T-helper 1 cell treated with Interleukin-12 subunit alpha and Interleukin-12 subunit beta and Interleukin-4 antibody, amounts not matched to agents 30 μg/mL and 1 μg/mL, for 36 hours (primary cell): ENCODE results near the gene GUCD1.
"Not testable (repeated sequence)": the region's sequence is repeated elsewhere in the genome, so short reads cannot be mapped to it uniquely, and the experiment has no call there.

Source experiments
- H3K27ac Mint-ChIP-seq: one replicate; pipeline ENCODE4 v1.8.0; 2021; ENCODE audit warnings: mild to moderate bottlenecking, mixed read lengths
- H3K27me3 Mint-ChIP-seq: one replicate; pipeline ENCODE4 v1.8.0; 2021; ENCODE audit warnings: low read depth, mixed read lengths
- H3K36me3 Mint-ChIP-seq: one replicate; pipeline ENCODE4 v1.8.0; 2021; ENCODE audit warnings: low read depth, mixed read lengths
- H3K4me1 Mint-ChIP-seq: one replicate; pipeline ENCODE4 v1.8.0; 2021; ENCODE audit warnings: low read depth, mixed read lengths
- H3K4me3 Mint-ChIP-seq: one replicate; pipeline ENCODE4 v1.8.0; 2021; ENCODE audit warnings: mild to moderate bottlenecking, moderate library complexity, mixed read lengths
- H3K9me3 Mint-ChIP-seq: one replicate; pipeline ENCODE4 v1.8.0; 2021; ENCODE audit warnings: mixed read lengths

Gene GUCD1

DNA sequence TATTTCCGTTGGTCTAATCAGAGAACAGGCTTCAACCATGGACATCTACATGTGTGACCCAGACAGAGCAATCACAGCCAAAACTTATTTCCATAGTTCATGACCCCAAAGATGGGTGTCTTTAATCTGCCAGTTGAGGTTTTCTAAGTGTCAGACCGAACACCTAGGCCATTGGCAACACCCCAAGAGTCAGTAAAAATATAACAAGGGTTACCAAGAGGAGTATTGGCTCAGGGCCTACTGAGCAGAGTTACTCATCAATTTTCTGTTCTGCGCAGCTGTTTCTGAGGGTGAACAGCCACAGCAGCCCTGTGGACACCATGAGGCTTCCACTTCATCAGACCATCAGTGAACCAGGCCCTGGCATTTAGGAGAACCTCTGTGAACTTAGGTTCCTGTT, 18.8 kb downstream of the GUCD1 start:
- H3K36me3 Mint-ChIP-seq, result peaks cover 13% of the 10 kb centered on the region
- no peaks in the 10 kb centered on the region for H3K9me3 Mint-ChIP-seq
- H3K4me3 Mint-ChIP-seq, result no peak overlapping the region
- H3K27ac Mint-ChIP-seq, result no peak overlapping the region
- no peaks in the 10 kb centered on the region for H3K27me3 Mint-ChIP-seq
- H3K4me1 Mint-ChIP-seq, result no peaks in the 10 kb centered on the region

DNA sequence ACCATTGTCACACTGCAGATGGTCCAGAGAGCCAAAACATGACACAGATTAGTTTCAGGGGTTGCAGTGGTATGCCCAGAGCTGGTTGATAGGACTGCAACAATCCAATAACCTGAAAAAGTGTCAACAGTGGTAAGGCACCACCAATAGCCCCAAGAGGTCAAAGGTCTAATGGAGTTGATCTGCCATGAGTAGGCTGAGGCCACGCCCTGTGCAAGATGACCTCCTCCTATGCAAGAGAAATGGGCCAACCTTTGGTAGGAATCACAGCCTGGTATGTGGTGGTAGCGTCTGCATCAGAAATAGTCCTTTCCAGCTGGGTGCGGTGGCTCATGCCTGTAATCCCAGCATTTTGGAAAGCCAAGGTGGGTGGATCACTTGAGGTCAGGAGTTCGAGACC, 19.6 kb downstream of the GUCD1 start:
- Mint-ChIP-seq H3K27ac (no peak overlapping the region), H3K36me3 (peaks cover 7% of the 10 kb centered on the region), H3K4me3 (no peak overlapping the region), H3K27me3 (no peaks in the 10 kb centered on the region), H3K4me1 (no peaks in the 10 kb centered on the region), H3K9me3 (no peaks in the 10 kb centered on the region)

DNA sequence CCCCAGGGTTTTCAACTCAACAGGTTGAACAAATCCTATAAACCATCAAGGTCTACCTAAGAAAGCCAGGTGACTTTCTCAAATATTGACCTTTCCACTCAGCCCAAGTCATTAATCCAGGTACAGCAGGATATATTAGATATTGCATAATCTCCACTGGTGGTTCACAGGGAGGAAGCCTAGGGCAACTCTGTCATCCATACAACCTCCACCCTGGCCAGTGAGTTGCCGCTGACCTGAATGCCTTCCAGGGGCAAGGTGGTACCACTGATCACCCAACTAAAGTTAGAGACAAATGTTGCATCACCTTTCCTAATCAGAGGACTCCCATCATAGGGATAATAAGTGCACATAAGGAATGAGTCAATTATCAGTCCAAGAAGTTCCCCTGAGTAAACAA, 22.9 kb downstream of the GUCD1 start:
- no peak overlapping the region for H3K27ac Mint-ChIP-seq

DNA sequence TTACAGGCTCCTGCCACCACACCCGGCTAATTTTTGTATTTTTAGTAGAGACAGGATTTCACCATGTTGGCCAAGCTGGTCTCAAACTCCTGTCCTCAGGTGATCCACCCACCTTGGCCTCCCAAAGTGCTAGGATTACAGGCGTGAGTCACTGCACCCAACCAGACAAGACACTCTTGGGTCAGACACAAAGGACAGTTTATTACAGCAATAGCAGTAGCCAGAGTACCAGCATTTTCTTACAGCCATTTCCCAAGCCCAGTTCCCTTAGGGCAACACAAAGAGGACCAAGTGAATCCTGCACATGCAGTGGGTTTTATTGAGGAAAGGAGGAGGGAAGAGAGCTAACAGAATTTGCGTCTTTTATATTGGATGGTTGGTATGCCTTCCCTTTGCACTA, 24.0 kb downstream of the GUCD1 start:
- H3K27me3 Mint-ChIP-seq, H3K27ac Mint-ChIP-seq, H3K36me3 Mint-ChIP-seq, H3K9me3 Mint-ChIP-seq, H3K4me3 Mint-ChIP-seq, H3K4me1 Mint-ChIP-seq: not testable (repeated sequence)

More for the DNA sequence above, 22.9 kb downstream of the GUCD1 start:
- no peak overlapping the region for H3K4me3 Mint-ChIP-seq
- no peaks in the 10 kb centered on the region for H3K27me3 Mint-ChIP-seq
- H3K36me3 Mint-ChIP-seq, result no peaks in the 10 kb centered on the region
- no peaks in the 10 kb centered on the region for H3K4me1 Mint-ChIP-seq
- no peaks in the 10 kb centered on the region for H3K9me3 Mint-ChIP-seq

DNA sequence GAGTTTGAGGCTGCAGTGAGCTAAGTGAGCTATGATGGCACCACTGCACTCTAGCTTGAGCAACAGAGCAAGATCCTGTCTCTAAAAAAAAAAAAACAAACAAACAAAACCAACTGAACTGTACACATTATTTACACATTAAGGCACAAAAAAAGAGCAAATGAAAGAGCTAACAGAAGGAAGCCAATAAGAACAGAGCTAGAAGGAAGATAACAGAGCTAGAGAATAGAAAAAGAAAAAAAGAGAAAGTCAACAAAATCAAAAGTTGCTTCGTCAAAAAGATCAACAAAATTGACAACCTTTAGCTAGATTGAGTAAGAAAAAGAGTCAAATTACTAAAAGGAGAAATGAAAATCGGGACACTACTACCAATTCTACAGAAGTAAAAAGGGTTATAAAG, 25.0 kb downstream of the GUCD1 start:
- H3K27ac Mint-ChIP-seq, result no peak overlapping the region
- no peaks in the 10 kb centered on the region for H3K9me3 Mint-ChIP-seq
- peaks cover 6% of the 10 kb centered on the region for H3K4me1 Mint-ChIP-seq
- no peaks in the 10 kb centered on the region for H3K36me3 Mint-ChIP-seq
- H3K4me3 Mint-ChIP-seq, result no peak overlapping the region
- no peaks in the 10 kb centered on the region for H3K27me3 Mint-ChIP-seq

DNA sequence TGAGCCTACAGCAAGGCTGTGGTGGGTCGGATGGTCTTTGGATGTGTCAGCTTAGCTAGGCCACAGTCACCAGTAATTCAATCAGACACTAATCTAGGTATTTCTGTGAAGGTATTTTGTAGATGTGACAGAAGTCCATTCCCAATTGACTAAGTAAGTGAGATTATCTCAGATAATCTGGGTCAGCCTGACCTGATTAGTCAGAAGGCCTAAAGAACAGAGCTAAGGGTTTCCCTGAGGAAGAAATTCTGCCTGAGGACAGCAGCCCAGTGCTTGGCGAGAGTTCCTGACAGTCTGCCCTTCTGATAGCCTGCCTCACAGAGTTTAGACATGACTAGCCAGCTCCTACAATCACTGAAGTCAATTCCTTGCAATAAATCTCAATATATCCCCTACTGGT, 28.7 kb downstream of the GUCD1 start:
- Mint-ChIP-seq H3K36me3 (no peaks in the 10 kb centered on the region), H3K9me3 (no peaks in the 10 kb centered on the region), H3K4me3 (no peak overlapping the region), H3K4me1 (peaks cover 9% of the 10 kb centered on the region), H3K27me3 (no peaks in the 10 kb centered on the region), H3K27ac (no peak overlapping the region)

DNA sequence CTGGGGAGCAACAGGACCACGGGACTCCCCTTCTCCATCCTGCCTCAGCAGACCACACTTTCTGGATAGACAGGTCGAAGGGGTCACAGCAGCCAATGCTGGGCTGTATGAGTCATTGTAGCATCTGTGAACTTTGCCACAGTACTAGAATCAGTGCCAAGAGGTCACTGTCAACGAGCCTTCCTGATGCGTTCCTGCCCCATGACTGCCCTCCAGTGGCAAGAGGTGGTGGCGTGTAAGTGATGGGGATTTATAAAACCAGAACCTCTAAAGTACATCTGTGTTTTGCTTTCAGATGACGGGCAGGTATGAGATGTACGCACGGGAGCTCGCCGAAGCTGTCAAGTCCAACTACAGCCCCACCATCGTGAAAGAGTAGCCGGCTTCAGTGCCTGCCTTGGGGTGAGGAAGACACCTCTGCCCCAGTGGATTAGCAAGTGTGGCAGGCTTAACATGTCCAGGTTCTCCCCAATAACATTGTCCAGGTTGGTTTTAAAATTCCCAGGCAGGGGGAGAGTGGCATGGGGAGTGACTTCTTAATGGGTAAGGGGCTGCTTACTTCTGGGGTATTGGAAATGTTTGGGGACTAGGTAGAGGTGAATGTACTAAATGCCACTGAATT, 29.4 kb downstream of the GUCD1 start:
- Mint-ChIP-seq H3K27ac (no peak overlapping the region), H3K27me3 (no peaks in the 10 kb centered on the region), H3K4me3 (no peak overlapping the region), H3K4me1 (peaks cover 9% of the 10 kb centered on the region), H3K9me3 (no peaks in the 10 kb centered on the region), H3K36me3 (no peaks in the 10 kb centered on the region)

DNA sequence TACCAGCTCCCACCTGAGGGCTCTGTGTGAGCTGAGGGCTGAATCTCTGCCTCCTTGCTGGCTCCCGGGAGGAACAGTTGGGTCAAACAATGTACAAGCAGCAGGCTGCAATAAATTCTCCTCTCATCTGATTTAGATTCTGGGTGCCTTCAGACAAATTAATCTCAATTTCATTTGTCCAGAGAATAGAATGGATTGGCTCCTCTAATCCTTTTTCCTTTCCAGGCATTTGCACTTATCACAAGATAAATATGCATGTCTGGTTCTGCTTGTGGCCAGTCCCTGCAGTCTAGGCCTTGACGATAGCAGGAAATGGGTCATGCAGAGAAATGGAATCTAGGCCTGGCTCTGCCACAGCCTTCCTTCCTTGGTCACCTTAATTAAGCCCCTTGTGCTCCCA, 31.1 kb downstream of the GUCD1 start:
- Mint-ChIP-seq H3K4me1 (peaks cover 9% of the 10 kb centered on the region), H3K36me3 (no peaks in the 10 kb centered on the region), H3K9me3 (no peaks in the 10 kb centered on the region), H3K27me3 (no peaks in the 10 kb centered on the region), H3K27ac (no peak overlapping the region), H3K4me3 (no peak overlapping the region)

DNA sequence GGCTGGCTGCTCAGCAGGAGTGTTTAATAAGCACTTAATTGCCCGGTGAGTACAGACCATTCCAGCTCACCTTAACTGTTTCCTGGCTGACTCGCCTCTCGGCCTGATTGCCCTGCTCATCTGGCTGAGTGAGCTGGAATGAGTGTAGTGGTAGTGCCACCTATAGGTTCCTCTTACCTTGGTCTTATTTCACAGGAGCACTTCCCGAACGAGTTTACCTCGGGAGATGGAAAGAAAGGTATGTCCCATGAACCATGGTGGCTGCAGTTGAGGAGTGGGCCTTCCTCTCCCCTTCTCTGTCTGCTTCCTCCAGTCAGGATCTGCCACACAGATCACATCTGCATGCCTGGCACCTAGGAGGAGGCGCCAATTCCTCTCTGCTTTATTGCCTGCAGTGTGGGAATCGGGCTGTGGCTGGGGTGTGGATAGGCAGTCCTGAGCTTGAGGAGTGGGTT, 33.1 kb downstream of the GUCD1 start:
- Mint-ChIP-seq H3K4me1 (peaks cover 10% of the 10 kb centered on the region), H3K36me3 (no peaks in the 10 kb centered on the region), H3K9me3 (no peaks in the 10 kb centered on the region), H3K27ac (no peak overlapping the region), H3K4me3 (no peak overlapping the region), H3K27me3 (peaks cover 5% of the 10 kb centered on the region)

DNA sequence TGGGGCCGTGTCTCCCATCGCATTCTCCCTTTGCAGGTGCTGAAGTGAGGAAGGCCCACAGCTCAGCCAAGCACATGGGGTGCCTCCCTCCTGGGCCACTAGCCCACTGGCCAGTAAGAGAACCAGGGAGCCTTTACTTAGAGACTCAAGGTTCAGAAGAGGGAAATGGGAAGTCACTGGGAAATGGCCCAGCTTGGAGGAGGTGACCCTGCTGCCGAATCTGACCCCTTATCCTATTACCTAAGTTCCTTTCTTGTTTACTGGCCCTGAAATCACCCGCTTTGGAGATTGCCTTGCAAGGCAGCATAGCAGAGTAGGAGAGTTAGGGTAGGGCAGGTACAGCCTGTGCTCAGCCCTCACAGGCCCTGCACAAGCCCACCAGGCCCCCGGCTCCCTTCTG, 35.4 kb downstream of the GUCD1 start:
- Mint-ChIP-seq H3K27ac (no peak overlapping the region), H3K36me3 (no peaks in the 10 kb centered on the region), H3K9me3 (no peaks in the 10 kb centered on the region), H3K4me1 (peaks cover 6% of the 10 kb centered on the region), H3K27me3 (peaks cover 5% of the 10 kb centered on the region), H3K4me3 (no peak overlapping the region)

DNA sequence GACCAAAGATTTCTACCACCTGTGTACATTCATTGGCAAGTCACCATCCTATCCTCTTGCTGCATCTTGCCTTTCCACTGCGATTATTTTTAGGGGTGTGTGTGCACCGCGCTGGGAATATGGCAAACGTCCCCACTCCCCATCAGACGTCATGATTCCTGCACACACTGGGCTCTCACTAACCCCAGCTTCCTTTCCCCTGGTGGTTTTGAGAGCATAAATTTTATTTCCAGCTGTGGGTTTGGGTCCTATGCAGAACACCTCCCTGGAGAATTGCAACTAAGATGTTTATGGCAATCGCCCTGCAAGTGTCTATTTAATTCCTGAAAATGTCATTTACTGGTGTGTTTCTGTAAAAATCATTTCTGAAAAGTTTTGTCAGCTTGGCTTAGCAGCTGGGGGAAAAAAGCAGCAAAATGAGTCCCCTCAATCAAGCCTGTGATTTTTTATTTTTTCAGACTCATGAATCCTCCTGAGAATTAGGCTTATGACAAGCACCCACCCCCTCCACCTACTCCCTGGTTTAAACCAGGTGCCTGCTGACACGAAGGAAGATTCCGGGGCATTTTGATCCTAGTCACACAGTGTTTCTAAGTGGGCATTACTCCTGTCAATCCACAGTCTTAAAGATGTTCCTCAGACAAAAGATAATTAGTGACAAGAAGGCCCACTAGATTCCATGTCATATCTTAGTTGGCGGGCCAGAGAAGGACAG, 36.0 kb downstream of the GUCD1 start:
- Mint-ChIP-seq H3K27ac (no peak overlapping the region), H3K36me3 (no peaks in the 10 kb centered on the region), H3K4me1 (peaks cover 6% of the 10 kb centered on the region), H3K4me3 (no peak overlapping the region), H3K27me3 (peaks cover 5% of the 10 kb centered on the region), H3K9me3 (no peaks in the 10 kb centered on the region)

DNA sequence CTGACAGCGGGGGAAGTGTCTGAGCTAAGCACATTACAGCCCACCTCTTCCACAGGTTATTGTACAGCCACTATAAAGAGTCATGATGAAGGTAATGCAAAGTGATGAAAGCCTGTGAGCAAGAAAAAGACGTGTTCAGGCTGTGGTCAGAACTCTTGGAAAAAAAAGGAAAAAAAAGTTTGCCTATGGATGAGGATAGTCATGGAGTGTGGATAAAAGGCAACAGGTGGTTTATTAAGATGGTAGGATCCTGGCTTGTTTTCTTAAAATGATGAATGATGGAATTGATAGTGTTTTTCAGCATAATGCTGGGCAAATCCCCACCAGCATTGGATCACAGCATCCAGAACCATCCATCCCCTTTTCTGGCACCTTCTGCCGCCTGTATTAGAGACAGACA, 36.7 kb downstream of the GUCD1 start:
- H3K4me1 Mint-ChIP-seq, result peaks cover 6% of the 10 kb centered on the region
- H3K27me3 Mint-ChIP-seq, result peaks cover 10% of the 10 kb centered on the region
- H3K27ac Mint-ChIP-seq, result no peak overlapping the region
- no peaks in the 10 kb centered on the region for H3K36me3 Mint-ChIP-seq
- H3K9me3 Mint-ChIP-seq, result no peaks in the 10 kb centered on the region
- H3K4me3 Mint-ChIP-seq, result no peak overlapping the region

DNA sequence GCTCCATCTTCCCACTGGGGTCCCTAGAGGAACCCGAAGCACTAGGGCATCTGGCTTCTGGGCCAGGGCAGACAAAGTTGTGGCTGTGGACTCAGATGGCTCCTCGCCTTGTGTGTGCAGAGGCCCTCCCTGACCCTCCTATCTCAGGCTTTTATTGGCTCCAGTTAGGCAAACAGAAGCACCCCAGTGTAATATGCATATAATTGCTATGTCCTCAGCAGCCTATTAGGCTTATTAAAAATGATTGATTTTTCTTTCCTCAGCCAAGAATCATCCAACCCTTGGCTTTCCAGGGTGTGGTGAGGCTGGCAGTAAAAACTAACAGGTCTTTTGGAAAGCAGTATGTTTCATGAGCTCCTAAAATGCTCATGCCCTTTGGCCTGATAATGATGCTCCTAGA, 37.5 kb downstream of the GUCD1 start:
- peaks cover 9% of the 10 kb centered on the region for H3K4me1 Mint-ChIP-seq
- peaks cover 10% of the 10 kb centered on the region for H3K27me3 Mint-ChIP-seq
- no peaks in the 10 kb centered on the region for H3K36me3 Mint-ChIP-seq
- H3K4me3 Mint-ChIP-seq, result no peak overlapping the region
- H3K27ac Mint-ChIP-seq, result no peak overlapping the region
- H3K9me3 Mint-ChIP-seq, result no peaks in the 10 kb centered on the region

DNA sequence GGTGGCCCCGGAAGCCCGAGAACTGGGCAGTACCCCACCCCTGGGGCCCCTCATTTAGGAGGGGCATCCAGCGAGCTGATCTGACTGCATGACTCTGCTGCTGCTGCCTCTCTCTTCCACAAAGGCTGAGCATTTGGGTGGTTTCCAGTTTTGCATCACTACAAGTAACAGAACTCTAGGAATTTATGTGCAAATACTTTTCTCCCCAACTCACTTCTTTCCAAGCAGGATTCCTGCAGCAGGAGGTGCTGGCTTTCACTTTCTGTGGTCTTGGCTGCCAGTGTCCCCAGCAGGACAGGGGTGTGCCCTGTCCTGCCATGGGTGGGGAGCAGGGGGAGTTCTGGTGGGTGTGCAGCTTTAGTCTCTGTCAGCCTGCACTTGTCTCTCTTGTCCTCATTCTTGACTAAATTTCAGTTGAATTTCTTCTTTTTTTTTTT, 38.6 kb downstream of the GUCD1 start:
- Mint-ChIP-seq H3K27me3 (peaks cover 10% of the 10 kb centered on the region), H3K36me3 (no peaks in the 10 kb centered on the region), H3K4me3 (no peak overlapping the region), H3K9me3 (no peaks in the 10 kb centered on the region), H3K27ac (peak overlapping the region; percentile 73), H3K4me1 (peaks cover 12% of the 10 kb centered on the region)

DNA sequence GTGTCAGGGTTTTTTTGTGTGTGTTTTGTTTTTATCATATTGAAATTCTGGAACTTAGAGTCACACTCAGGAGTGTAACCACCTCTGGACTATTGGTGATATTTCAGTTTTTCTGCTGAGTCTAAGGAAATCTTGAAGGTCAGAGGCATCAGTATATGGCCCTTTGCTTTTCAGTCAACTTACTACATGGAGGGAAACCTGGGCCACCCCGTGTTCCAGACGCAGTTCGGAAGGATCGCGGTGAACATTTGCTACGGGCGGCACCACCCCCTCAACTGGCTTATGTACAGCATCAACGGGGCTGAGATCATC, 40.0 kb downstream of the GUCD1 start:
- H3K27ac Mint-ChIP-seq, result no peak overlapping the region
- H3K4me3 Mint-ChIP-seq, result no peak overlapping the region
- peaks cover 23% of the 10 kb centered on the region for H3K4me1 Mint-ChIP-seq
- peaks cover 10% of the 10 kb centered on the region for H3K27me3 Mint-ChIP-seq
- H3K9me3 Mint-ChIP-seq, result no peaks in the 10 kb centered on the region
- H3K36me3 Mint-ChIP-seq, result no peaks in the 10 kb centered on the region
